Measurements from ENCODE around the gene PLK1. TPM values are rescaled to one million over a fixed set of nuclear protein-coding genes. Genes with fewer than 3 reads are reported as not detected.

PLK1 gene
- total RNA-seq, 1 donor from 2014 or later, result 8.1 TPM

- Histone ChIP-seq H3K27ac (peak within 1 kb of the TSS; percentile 84), H3K36me3 (peaks cover 0 to 38% of the 10 kb centered on the region in 2 donors)
- intact Hi-C loops (cut with DNase I), result no loop called here
Measured at GRCh38 chr16:23640931-23641765, 37.5 kb upstream of the PLK1 start, which contains the start of the genes DCTN5 and PALB2. Gene DCTN5, plus strand, starts transcription at chr16:23641466. Its CDS starts 77 bp downstream, at chr16:23641543. Gene PALB2, minus strand, starts transcription at chr16:23641310. Its CDS starts 153 bp downstream, at chr16:23641157.

DNA sequence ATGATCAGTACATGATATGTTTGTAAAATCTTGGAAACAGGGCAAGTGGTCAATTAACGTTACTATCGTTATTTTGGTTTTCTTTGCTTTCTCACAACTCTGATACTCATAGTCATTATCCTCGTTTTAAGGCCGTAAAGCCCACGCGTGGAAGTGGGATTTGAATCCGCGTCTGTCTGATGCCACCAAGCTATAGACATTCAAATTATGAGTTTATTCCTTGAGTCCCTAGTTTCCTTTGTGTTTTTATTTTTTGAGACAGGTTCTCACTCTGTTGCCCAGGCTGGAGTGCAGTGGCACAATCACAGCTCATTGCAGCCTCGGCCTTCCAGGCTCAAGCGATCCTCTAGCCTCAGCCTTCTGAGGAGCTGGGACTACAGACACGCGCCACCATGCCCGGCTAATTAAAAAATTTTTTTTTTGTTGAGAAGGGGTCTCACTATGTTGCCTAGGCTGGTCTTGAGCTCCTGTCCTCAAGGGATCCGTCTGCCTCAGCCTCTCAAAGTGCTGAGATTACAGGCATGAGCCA is 36.4 kb upstream of the PLK1 start:
- Histone ChIP-seq H3K4me3 (peak overlapping the region; percentile 82 to 97), H3K27me3 (no peaks in the 10 kb centered on the region), H3K4me1 (peaks cover 28% of the 10 kb centered on the region), H3K27ac (peak overlapping the region; percentile 84), H3K36me3 (peaks cover 0 to 33% of the 10 kb centered on the region in 2 donors), H3K9me3 (no peaks in the 10 kb centered on the region)
- TF ChIP-seq POLR2A (IDR thresholded peaks at IDR 0.05) (no peak), POLR2AphosphoS5 (IDR thresholded peaks at IDR 0.05; ENCODE audit: insufficient read depth in 1 of 2, low read depth in 1 of 2) (no peak)
- TF ChIP-seq, protein P1, sequence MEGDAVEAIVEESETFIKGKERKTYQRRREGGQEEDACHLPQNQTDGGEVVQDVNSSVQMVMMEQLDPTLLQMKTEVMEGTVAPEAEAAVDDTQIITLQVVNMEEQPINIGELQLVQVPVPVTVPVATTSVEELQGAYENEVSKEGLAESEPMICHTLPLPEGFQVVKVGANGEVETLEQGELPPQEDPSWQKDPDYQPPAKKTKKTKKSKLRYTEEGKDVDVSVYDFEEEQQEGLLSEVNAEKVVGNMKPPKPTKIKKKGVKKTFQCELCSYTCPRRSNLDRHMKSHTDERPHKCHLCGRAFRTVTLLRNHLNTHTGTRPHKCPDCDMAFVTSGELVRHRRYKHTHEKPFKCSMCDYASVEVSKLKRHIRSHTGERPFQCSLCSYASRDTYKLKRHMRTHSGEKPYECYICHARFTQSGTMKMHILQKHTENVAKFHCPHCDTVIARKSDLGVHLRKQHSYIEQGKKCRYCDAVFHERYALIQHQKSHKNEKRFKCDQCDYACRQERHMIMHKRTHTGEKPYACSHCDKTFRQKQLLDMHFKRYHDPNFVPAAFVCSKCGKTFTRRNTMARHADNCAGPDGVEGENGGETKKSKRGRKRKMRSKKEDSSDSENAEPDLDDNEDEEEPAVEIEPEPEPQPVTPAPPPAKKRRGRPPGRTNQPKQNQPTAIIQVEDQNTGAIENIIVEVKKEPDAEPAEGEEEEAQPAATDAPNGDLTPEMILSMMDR (IDR thresholded peaks at IDR 0.05), result no peak
- no peak for DNase-seq (ENCODE audit: extremely low spot score in 2 of 2)
- intact Hi-C loops (cut with DNase I), result no loop called here

More at GRCh38 chr16:23640931-23641765, 37.5 kb upstream of the PLK1 start, which contains the start of the genes DCTN5 and PALB2:
- Histone ChIP-seq H3K27me3 (no peaks in the 10 kb centered on the region), H3K9me3 (no peaks in the 10 kb centered on the region), H3K4me3 (peak within 1 kb of the TSS; percentile 82 to 97), H3K4me1 (peaks cover 28% of the 10 kb centered on the region)
- TF ChIP-seq, protein P1 (IDR thresholded peaks at IDR 0.05), result no peak
- TF ChIP-seq POLR2AphosphoS5 (IDR thresholded peaks at IDR 0.05; ENCODE audit: insufficient read depth in 1 of 2, low read depth in 1 of 2), result peak; percentile 81 to 98
- peak; percentile 93 to 97 for DNase-seq (ENCODE audit: extremely low spot score in 2 of 2)

DNA sequence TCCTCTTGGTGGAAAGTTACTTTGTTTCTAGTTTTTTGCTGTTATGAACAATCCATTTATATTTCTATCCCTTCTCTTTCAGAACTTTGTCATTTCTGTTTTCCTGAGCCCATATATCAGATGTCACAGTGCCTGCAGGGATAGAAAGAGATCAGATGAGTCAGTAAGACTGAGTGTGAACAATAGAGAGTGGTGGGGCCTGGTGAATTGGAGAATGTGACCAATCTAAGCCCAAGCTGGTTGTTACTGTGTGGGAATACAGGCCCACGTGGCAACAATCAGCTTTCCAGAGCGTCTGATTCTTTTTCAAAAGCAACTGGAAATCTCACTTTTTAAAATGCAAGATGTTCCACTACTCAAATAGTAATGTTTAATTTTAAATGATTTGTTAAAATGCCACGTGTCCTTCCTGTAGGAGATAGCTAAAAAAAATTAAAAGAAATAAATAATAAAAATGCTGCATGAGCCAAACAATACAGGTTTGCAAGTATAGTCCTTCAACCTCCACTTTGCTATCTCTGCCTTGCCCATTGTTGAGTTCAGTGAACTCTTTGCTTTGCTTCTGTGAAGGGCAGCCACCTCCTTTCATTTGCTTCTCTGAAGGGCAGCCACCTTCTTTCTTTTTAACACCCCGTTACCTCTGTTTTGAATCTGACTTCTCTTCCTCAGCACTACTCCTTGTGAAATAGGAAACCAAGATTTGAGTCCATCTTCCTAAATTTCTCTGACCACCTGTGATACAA is 27.8 kb upstream of the PLK1 start:
- TF ChIP-seq POLR2AphosphoS5 (IDR thresholded peaks at IDR 0.05; ENCODE audit: insufficient read depth in 1 of 2, low read depth in 1 of 2), result no peak
- no peak for TF ChIP-seq POLR2A (IDR thresholded peaks at IDR 0.05)
- TF ChIP-seq, protein P1 (IDR thresholded peaks at IDR 0.05), result no peak
- peaks cover 0 to 23% of the 10 kb centered on the region in 2 donors for H3K36me3 ChIP-seq
- no peaks in the 10 kb centered on the region for H3K9me3 ChIP-seq
- no peak overlapping the region for H3K4me3 ChIP-seq
- no peaks in the 10 kb centered on the region for H3K4me1 ChIP-seq
- intact Hi-C loops (cut with DNase I), result no loop called here
- no peak for DNase-seq (ENCODE audit: extremely low spot score in 2 of 2)
- H3K27me3 ChIP-seq, result no peaks in the 10 kb centered on the region
- H3K27ac ChIP-seq, result no peak overlapping the region

- Histone ChIP-seq H3K27ac (no peak overlapping the region), H3K4me3 (no peak overlapping the region), H3K27me3 (no peaks in the 10 kb centered on the region), H3K9me3 (no peaks in the 10 kb centered on the region), H3K4me1 (no peaks in the 10 kb centered on the region), H3K36me3 (peaks cover 0 to 19% of the 10 kb centered on the region in 2 donors)
- TF ChIP-seq, protein P1 (IDR thresholded peaks at IDR 0.05), result no peak
- TF ChIP-seq POLR2AphosphoS5 (IDR thresholded peaks at IDR 0.05; ENCODE audit: insufficient read depth in 1 of 2, low read depth in 1 of 2), result no peak
- no peak for TF ChIP-seq POLR2A (IDR thresholded peaks at IDR 0.05)
- intact Hi-C loops (cut with DNase I), result no loop called here
- DNase-seq (ENCODE audit: extremely low spot score in 2 of 2), result no peak
Measured at GRCh38 chr16:23651943-23652468, 26.7 kb upstream of the PLK1 start.

All from vagina (tissue), 2 donors.